ENCODE results near the gene GIMAP1. TPM values are rescaled to one million over a fixed set of nuclear protein-coding genes. Genes with fewer than 3 reads are reported as not detected.

The GIMAP1 gene
- total RNA-seq, 1 donor, result 15.9 TPM

DNA sequence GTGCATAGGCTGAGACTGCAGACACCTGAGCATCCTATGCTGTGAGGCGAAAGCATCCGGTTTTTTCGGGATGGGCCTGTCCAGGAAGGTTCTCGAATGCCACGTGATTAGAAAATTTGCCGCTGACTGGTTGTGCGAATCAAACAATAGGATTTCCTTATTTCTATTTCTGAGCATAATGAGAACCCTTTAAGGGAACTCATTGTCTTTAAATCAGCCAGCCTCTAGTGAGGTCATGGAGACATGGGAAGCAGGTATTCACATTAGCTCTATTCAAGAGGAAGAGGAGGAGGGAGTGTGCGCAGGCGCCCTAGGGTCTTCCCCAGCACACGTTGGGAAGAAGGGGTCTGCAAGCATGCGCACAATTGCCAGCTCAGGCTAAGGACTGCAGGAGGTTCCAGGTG is 5.6 kb downstream of the GIMAP1 start:
- DNase-seq (ENCODE audit: low read depth in 2 of 3, low spot score in 2 of 3), result no peak

DNA sequence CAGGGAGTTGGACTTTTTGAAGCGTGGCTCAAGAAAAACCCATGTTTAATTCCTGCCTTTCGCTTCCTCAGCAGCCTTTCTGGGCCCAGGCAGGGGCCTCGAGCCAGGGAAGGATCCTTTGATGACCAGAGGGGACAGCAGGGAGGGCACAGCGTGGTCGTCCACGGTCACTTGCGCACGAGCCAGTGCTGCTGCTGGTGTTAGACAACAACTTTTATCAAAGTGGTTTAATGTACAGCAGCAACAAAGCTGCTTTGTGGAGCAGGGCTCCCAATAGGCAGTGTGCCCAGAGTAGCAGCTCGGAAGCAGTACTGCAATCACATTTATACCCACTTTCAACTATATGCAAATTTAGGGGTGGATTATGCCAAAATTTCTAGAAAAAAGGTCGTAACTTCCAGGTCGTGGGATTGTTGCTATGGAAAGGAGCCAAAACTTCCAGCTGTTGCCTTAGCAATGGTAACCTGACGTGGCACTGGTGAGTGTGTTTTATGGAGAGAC is 6.1 kb downstream of the GIMAP1 start:
- DNase-seq (ENCODE audit: low read depth in 2 of 3, low spot score in 2 of 3), result no peak

DNA sequence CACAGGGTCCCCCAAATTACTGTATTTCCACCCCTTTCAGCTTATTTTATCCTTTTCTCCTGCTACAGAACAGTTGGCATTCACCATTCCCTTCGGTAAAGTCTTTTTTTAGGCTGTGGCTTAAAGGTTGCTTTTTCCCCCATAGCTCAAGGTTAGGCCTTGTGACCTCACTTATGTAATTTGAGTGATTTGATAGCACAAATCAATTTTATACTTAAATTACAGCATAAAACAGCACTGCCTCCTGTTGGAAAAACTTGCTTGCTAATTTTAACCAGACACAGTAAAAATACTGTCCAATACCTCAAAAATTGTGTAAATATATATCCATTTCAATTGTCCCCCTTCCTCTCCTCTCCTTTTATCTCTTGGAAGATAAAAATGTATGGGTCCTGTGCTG is 7.1 kb downstream of the GIMAP1 start:
- DNase-seq (ENCODE audit: low read depth in 2 of 3, low spot score in 2 of 3), result no peak

DNA sequence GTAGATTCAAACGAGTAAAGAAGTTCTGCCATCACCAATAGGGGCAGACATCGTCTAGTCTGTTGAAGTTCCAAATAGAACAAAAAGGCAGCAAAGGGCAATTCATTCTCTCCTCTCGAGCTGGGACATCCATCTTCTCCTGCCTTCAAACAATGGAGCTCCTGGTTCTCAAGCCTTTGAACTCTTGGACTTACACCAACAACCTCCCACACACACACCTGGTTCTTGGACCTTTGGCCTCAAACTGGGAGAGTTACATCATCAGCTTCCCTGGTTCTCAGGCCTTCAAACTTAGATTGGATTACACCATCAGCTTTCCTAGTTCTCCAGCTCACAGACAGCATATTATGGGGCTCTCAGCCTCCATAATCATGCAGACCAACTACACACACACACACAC is 11.0 kb downstream of the GIMAP1 start:
- no peak for DNase-seq (ENCODE audit: low read depth in 2 of 3, low spot score in 2 of 3)

DNA sequence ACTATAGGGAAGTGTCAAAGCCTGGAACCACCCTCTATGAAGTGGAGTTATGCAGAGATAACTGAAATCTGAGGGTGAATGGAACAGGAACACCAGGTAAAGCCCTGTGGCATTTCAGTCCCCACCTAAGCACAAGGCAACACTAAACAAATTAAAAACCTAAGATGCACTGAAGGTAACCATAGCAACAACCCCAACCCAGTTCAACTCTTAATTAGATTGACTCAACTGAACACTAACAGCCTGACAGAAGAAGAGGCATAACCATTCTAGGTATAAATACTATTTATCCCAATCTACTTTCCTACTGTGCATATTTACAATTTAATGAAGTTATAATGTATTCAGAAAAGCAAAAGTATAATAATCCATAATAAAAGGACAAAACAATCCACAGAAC is 11.6 kb downstream of the GIMAP1 start:
- DNase-seq (ENCODE audit: low read depth in 2 of 3, low spot score in 2 of 3), result no peak

DNA sequence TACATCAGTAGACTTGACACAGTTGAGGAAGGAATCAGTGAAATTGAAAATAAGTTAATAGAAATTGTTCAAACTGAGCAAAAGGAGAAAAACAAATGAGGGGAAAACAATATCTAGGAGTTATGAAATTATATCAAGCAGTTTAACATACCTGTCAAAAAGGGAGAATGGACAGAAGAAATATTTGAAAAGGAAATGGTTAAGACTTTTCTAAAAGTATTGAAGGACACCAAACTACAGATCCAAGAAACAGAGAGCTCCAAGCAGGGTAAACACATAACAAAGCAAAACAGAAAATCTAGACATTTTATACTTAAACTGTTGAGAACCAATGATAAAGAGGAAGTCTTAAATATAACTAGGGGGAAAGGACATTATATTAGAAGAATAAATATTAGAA is 12.2 kb downstream of the GIMAP1 start:
- no peak for DNase-seq (ENCODE audit: low read depth in 2 of 3, low spot score in 2 of 3)

DNA sequence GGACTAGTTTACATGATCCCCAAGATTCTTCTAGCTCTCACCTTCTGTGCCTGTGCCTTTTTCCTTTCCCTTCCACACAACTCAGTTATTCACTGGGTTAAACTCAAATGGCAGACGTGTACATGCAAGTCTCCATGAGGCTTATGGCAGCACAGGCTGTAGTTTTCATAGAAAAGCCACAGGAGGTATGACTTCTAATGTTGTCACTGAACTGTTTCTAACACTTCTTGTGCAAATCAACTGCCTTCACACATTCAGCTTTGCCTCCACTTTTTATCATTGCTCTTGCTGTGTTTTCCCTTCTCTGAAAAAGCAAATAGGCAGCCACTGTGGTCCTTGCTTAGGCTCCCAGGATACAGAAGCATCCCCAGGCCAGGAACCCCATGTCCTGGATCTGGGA is 15.5 kb downstream of the GIMAP1 start:
- no peak for DNase-seq (ENCODE audit: low read depth in 2 of 3, low spot score in 2 of 3)

DNA sequence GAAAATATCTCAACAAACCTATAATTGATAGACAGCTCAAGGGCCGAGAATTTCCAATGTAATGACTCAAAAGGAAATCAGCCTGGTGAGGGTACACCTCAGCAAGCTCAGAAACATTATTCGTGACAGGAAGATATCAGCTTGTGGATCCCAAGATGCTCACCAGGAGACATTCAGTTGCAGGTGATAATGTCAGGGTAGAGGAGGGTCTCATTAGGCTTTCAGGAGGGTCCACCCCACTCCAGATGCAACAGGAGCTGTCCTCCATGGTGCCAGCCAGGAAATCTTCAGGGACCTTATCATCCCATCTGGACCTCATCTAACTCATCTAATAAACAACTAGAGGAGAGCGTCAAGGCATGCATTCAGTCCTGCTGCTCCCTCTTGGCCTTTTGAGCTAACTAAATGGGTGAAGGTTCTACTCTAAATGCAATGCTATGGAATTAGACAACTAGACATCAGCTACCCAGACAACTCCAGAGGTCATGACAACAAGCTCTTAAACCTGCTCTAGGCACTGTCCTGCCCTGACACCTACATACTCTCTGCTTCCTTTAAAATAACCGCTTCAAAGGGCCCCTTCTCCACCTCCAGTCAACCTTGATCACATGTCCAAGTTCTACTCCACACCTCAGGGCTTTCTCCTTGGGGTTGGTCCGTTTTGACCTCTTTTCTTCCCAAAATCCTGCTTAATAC is 16.5 kb downstream of the GIMAP1 start:
- DNase-seq (ENCODE audit: low read depth in 2 of 3, low spot score in 2 of 3), result no peak

DNA sequence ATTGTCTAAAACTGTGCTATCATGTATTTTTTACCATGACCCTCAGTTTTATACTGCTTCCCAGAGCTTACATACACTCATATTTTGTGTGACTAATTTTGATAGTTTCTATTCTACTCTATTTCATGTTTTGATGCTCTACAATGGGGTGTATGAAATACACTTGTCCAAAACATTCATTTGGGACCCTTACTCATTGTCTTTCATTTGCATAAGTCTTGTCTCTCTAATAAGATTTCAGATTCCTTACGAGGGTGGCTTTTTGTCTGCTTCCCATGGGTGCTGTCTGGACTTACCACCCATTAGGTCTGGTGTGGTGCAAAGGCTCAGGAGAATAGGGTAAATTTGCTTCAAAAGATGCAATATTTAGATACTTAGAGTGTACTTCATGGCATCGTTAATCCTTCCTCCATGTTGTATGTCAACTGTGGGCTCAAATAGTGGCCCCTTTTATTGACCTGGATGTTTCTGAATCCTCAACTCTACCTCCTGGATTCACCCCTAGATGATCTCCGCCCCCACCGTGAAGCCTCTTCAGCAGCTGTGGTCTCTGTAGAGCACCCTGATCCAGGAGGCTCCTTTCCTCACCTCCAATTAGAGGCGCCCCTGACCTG is 17.2 kb downstream of the GIMAP1 start:
- DNase-seq (ENCODE audit: low read depth in 2 of 3, low spot score in 2 of 3), result no peak

DNA sequence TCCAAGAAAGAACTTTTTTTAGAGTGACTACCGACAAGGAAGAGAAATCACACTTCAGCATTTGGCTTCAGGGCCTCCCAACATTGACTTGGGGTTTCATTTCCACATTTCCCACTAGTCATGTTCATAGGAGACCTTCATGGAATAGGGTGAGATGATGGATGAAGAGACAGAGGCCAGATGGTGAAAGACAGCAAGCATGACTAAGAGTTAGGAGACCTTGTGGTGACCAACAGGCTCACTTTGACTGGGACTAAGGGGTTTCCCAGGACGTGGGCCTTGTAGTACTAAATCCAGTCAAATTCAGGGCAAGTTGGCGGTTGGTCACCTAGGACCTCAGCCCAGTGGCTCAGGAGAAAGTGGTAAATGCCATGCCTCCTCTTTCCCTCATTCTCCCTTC is 17.8 kb downstream of the GIMAP1 start:
- DNase-seq (ENCODE audit: low read depth in 2 of 3, low spot score in 2 of 3), result no peak

DNA sequence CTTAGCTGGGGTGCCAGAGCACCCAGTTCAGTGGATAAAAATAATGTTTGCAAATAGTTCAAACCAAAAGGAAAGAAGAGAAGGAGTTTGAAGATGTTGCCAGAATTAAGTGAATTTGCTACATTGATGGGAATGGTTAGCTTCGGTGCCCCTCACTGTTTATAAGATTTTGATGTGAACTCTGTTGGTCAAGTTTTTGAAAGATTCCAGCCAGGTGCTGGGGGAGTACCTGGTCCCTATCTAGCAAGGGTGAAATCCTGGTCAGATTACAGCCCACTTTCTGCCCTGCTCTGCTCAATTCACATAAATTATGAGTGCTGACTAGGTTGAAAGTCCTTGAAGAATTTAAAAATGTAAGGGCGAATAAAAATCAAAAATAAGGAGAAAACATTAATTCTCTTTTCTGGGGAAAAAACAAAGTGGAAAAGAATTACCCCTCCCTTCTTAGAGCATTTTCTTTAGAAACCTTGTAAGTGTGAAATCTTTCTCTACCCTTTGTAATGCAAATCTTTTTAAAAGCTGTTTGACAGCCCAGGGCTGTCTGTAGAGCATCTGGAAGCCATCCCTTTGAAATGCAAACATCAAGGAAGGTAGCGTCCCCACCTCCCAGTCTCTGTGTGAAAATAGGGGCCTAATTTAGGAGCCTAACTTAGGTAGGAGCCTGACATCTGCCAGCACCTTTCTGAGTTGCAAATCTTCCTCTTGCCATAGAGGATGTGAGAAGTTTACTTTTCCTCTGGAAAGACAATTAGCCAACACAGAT is 19.4 kb downstream of the GIMAP1 start:
- DNase-seq (ENCODE audit: low read depth in 2 of 3, low spot score in 2 of 3), result no peak

DNA sequence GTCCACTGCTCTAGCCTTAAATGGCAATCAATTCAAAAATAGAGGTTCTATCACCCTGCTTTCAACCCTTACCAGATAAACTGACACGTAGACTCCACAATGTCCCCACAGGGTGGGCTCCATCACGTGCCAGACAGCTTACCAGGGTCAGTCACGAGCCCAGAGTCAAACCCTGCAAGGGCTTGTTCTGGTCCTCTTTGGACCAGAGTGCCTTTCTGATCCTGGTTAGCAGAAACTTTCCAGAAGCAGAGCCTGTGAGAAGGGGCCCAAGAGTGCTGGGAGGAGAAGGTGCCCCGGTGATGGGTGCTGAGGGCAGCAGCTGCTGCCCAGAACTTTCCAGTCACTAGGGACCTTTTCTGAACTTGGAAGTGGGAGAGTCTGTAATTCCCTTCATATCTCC is 20.5 kb downstream of the GIMAP1 start:
- DNase-seq (ENCODE audit: low read depth in 2 of 3, low spot score in 2 of 3), result no peak

DNA sequence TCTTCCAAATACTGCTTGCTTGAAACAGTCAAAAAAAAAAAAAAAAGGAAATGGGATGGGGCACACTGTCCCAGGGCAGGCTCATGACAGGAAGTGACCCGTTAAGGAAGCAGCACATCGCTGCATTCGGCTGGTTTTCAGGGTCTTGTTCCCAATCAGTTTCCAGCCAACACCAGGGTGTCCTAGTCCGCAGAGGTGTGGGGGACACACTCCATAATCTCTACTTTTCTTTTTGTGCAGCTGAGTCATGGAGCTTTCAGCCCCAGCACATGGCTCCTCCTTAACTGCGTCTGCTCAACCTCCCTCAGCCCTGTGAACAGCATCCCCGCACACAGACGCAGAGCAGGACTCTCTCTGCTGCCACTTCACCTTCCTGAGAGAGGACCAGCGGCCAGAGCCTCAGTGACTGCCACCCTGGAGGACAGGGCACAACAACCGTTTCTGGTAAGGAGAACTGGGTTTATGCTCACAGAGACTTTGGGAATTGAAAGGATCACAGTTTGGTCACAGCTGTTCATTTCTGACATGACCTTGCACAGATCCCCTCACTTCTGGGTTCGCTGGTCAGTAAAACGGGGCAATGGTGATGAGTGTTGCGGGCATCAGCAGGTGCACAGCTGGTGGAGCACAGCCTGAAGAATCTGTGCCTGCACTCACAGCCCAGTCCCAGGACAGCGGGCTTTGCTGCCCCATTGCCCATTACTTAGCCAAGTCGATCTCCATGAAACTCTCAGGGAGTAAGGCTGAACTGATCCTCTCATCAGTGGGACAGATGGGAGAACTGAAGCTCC is 21.0 kb downstream of the GIMAP1 start, which contains the start of gene GIMAP5:
Gene GIMAP5, plus strand, starts transcription at position 154 of the 791 bp plus-strand sequence. CDS start 3,467 bp downstream, outside the sequence.
- peak in 1 of 3 donors; percentile 39 for DNase-seq (ENCODE audit: low read depth in 2 of 3, low spot score in 2 of 3)

DNA sequence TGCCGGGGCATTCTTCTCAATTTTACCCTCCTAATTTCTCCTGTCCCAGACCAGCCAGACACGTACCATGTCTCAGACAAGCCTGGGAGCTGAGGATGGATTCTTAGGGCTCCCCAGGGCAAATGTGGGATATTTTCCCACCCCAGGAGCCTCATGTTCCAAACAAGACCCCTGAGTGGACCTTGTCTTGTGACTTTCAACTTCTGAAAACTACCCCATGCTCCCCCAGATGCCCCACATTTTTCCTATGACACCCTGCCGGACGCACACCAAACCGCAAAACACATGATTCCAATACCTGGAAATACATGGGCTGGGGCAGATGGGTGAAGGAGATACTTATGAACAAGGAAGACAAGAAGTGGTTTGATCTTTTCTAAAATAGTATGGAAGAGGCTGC is 21.7 kb downstream of the GIMAP1 start:
- no peak for DNase-seq (ENCODE audit: low read depth in 2 of 3, low spot score in 2 of 3)

DNA sequence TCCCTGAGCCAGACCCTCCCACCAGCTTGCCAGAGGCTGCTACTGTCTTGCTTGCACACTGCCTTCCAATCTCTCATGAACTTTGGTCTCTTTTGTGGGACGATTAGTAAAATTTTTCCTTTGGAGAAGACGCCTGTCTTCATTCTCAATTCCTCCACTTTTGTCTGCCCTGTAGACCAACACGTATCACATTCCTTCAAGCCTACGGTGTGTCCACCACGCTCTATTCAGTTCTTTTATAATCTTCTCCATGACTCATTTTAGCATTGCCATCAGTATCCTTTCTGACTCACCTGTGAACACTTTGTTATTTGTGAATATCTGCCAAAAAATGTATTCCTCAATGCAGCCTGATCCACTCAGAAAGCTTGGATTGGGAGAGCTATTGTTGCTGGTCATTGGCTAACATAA is 22.2 kb downstream of the GIMAP1 start:
- no peak for DNase-seq (ENCODE audit: low read depth in 2 of 3, low spot score in 2 of 3)

DNA sequence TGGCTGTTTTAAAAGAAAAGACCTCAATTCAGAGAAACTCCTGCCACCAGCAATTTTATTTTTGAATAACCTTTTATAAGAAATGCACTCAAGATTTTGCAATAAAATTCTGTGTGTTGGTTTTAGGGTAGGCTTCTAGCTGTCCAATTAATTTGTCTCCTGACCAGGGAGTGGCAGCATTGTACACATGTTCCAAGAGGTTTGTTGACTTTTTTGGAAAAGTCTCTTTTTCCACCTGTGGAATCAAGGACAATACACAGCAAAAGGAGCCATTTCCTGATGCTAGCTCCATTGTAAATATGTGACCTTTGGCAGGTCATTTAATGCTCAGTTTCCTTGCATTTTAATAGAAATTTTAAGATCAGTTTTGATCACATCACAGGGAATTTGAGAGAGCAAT is 22.6 kb downstream of the GIMAP1 start:
- DNase-seq (ENCODE audit: low read depth in 2 of 3, low spot score in 2 of 3), result no peak

DNA sequence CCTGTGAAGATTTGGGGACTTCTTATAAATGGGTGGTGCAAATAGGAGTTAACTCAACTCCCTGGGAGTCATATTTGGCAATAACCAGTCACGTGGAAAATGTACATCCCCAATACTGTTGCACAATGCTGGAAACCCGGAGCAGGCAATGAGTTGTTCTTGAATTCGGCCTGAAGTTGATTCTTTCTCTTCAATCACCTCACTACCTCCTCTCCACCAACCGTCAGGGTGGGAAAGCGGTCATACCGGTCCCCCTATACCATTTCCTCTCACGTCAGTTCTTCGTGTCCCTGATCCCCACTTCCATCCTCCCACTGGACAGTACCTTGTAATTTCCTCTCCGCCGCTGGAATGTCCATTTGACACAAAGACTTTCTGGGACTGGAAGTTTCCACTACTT is 23.6 kb downstream of the GIMAP1 start:
- DNase-seq (ENCODE audit: low read depth in 2 of 3, low spot score in 2 of 3), result no peak

DNA sequence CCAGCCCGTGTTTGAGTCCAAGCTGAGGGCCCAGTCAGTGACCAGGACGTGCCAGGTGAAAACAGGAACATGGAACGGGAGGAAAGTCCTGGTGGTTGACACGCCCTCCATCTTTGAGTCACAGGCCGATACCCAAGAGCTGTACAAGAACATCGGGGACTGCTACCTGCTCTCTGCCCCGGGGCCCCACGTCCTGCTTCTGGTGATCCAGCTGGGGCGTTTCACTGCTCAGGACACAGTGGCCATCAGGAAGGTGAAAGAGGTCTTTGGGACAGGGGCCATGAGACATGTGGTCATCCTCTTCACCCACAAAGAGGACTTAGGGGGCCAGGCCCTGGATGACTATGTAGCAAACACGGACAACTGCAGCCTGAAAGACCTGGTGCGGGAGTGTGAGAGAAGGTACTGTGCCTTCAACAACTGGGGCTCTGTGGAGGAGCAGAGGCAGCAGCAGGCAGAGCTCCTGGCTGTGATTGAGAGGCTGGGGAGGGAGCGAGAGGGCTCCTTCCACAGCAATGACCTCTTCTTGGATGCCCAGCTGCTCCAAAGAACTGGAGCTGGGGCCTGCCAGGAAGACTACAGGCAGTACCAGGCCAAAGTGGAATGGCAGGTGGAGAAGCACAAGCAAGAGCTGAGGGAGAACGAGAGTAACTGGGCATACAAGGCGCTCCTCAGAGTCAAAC is 26.0 kb downstream of the GIMAP1 start:
- no peak for DNase-seq (ENCODE audit: low read depth in 2 of 3, low spot score in 2 of 3)

DNA sequence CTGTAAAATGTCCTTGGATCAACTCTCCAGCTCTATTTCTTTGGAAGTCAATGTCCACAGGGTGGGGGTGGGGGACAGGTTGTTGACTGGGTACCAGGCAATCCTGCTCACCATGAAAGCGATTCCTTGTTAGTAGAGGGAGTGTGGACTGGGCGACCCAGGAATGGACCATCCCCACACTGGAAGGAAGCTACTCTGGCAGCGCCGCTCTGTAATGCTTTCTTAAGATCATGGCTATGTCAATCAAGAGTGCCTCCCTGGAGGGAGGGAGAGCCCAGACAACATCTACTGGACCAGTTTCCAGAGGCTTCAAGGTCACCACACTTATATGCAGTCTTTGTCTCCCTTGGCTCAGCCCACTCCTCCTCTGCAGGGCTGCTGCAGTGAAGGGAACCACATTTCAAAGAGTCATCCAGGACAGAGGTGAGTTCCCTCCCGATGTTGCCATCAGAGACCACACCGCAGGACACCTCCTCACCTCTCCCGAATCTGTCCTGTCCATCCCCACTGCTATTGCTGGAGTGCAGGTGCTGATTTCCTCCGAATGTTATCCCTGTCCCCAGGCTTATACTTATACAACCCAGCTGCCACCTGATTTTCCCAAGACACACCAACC is 27.7 kb downstream of the GIMAP1 start:
- DNase-seq (ENCODE audit: low read depth in 2 of 3, low spot score in 2 of 3), result no peak

DNA sequence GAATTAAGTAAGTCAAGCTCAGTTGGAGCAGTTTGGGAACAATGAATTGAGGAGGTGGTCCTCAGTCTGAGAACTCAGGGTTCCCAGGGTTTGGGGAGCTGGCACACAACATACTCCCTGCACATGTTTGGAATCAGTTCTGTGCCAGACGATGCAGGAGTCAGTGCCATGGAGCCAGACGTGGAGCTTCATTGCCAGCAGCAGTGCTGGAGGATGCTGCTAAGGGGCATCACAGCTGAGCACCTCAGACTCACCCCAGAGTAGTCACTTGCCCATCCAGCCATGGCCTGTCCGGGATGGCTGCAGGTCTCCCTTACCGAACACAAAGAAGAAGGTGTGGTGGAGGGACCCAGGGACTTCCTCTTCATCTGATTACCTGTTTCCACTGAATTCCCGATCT is 28.7 kb downstream of the GIMAP1 start:
- no peak for DNase-seq (ENCODE audit: low read depth in 2 of 3, low spot score in 2 of 3)

Measured in hematopoietic multipotent progenitor cell (in vitro differentiated cells).